GM19395 (cell line): ENCODE results near the gene FAM168A.

Experiments used
- ATAC-seq: cut with Tn5 transposase; IDR thresholded peaks from one replicate; pipeline ENCODE4 v1.9.1; 2021; ENCODE audit warnings: mild to moderate bottlenecking, moderate library complexity; ENCODE audit not compliant: unreplicated experiment

The FAM168A gene

DNA sequence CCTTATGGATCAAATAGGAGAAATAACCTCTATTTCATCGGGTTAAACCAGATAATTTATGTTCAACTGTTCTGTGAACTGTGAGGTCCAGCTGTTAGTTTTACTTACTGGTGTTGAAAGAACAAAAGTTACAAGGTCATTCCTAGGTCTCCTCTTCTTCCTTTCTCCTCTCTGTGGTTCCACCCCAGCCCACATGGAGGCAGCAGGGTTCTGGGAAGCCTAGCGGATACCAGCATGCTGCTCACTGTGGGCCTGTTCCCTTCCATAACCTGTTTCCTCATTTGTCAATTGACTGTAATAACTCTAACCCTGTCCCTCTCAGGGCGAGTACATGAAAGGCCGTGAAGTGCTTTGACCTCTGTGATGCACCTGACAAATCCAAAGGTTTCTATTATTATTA lies 193.9 kb downstream of the FAM168A start:
- ATAC-seq, result no peak

GRCh38 chr11:73403541-73403940 lies 194.4 kb downstream of the FAM168A start:
- no peak for ATAC-seq

- no peak for ATAC-seq
Observed at GRCh38 chr11:73402834-73403185, 195.1 kb downstream of the FAM168A start.

GRCh38 chr11:73401924-73402833 lies 195.7 kb downstream of the FAM168A start:
- ATAC-seq, result no peak

GRCh38 chr11:73401217-73401923 lies 196.5 kb downstream of the FAM168A start:
- ATAC-seq, result no peak

DNA sequence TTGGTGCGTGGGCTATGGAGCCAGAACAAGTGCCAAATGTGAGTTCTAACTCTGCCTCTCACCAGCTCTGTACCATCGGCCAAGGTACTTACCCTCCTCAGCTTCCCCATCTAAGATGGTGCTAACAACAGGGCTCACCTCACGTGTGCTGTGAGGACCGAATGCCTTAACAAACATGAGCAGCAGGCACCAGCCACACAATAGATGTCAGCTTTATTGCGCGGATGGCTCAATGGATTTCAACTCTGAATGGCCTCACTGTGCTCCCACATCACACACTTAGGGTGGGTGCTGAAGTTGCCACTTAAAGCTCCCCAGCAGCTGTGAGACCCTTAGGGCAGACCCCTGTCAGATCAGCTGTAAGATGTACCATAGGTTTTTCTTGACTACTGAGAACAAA lies 197.6 kb downstream of the FAM168A start:
- ATAC-seq, result no peak

- ATAC-seq, result no peak
Observed at GRCh38 chr11:73399636-73400035, 198.3 kb downstream of the FAM168A start.

DNA sequence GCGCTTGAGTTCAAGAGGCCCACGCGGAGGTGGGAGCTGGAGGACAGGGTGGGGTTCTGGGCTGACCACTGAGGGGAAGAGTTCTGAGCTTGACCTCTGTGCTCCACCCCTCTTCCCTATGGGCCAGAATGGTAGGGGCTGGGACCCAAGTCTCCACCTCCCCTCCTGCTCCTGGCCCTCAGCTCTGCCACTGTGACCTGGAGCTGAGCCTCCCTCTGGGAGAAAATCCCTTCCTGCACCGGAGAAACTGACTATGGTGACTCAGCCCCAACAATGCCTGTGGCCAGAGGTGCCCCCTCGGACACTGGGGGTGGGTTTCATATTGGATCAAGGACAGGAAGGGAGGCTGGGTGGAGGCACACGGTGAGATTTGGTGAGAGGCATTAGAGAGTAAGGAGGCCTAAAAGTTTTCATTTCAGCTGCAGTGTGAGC lies 198.7 kb downstream of the FAM168A start:
- ATAC-seq, result no peak

DNA sequence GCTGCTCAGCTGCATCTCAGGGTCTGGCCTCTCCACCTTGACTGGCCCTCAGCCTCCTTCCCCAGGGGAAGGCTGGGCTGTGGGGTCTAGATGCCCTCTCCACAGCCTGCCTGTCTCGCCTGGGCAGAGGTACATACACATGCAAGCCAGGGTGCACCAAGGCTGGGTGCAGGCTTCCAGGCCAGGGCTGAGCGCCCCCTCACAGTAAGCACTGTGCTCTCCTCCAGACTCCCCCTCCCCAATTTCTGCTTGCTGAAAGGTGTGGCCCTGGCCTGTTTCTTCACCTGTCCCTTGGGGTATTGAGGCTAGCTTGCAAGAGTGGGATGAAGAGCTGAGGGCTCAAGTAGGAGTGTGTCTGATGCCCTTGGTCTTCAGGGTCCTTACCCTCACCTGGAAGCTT lies 199.2 kb downstream of the FAM168A start:
- no peak for ATAC-seq

DNA sequence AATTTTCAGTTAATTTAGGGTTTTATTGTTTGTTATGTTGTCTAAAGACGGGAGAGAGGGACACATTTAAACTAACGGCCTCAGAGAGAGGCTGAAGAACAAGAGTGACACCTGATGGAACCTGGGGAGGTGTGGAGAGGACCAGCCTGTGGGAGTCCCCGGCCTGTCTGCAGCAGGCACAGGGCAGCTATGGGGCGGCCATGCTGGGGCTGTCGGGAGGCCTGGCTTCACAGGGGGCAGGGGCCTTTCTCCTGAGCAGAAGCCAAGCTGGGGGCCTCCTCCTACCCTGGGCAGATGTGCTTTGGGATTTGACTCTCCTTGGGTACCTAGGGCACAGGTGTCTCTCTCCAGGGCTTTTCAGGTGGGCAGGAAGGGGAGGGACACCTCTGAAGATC lies 199.8 kb downstream of the FAM168A start:
- no peak for ATAC-seq

DNA sequence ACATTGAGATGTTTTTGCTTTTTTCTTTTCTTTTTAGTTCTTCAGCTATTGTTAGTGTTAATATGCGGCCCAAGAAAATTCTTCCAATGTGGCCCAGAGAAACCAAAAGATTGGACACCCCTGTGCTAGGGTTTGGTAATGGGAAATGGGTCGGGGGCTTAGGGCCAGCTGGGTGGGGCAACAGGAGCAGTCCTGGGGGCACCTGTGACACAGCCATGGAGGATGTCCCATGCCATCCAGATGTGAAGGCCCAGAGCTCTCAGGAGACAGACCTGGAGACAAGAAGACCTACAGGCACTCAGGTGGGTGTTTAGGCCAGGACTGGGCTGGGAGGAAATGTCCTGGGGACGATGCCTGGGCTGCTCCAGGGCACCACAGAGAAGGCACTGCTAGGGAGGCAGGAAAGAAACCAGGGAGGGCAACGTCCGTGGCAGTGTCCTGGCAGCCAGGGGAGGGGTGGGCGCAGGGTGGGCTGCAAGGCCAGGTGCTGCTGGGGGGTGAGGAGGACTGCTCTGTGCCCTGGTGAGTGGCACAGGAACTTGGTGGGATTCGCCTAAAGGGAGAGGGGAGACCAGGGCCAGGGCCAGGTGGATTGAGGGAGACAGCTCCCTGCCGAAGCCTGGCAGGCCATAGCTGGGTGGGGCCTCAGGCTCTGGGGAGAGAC lies 200.3 kb downstream of the FAM168A start:
- no peak for ATAC-seq

DNA sequence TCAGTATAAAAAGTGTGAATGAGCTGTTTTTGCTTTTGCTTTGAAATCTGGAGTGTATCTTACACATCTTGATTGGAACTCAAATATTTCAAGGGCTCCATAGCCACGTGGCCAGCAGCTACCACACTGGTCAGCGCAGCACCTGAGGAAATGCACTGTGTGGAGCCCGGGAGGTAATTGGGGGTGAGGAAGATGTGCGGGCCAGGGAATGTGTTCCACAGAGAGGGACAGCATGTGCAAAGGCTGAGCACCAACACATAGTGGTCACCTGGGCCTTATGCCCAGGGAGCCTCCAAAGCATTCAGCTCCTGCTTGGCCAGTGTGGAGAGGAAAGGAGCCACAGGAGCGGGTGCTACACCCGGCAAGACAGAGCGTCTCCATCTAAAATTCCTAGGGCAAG lies 200.9 kb downstream of the FAM168A start:
- no peak for ATAC-seq

GRCh38 chr11:73396251-73396930 lies 201.5 kb downstream of the FAM168A start:
- no peak for ATAC-seq

DNA sequence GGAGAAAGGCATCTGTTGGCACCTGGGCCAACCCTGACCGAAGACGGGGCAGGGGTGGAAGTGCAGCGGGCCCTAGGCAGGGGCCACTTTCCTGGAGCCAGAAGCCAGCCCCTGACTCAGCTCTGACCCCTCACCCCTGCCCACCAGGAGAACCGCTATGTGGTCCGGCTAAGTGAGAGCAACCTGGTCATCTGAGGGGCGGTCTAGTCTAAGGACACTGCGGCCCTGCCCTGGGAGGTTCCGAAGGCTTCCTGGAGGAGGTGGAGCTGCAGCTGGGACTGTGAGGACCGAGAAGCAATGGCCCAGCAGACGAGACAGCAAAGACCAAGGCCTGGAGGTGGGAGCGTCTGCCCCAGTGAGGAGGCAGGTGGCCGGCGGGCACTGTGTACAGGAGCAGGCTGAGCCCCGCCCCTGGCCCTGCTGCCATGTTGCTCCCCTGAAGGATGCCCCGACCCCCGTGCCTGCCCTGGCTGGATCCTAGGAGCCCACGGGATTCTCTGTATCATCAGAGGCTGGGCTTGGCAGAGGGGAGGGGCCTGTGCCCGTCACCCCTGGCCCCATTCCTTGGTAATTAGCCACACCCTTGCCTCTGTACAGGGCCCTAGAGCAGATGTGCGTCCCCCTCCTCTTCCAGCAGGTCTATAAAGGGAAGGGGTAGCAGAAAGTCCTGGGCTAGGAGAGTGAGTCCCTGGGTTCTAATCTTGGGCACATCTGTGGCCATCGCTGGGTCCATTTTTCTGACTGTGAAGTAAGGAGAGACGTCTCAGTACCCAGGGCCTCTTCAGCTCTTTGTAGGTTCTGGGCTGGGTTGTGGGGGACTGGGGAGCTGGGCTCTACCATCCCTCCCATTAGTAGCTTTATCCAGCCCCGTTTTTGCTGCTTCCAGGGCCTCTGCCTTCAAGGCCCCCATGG lies 202.4 kb downstream of the FAM168A start:
- ATAC-seq, result no peak

- ATAC-seq, result no peak
Observed at GRCh38 chr11:73394416-73395296, 203.3 kb downstream of the FAM168A start.

- ATAC-seq, result no peak
Observed at GRCh38 chr11:73393479-73394415, 204.2 kb downstream of the FAM168A start.

- no peak for ATAC-seq
Observed at GRCh38 chr11:73393011-73393380, 204.9 kb downstream of the FAM168A start.
